ENCODE data around the gene MESD.
A peak's percentile ranks its signal among the peaks of the same experiment; 100 is the strongest.

- TF ChIP-seq EP300 (conservative IDR thresholded peaks at IDR 0.05; ENCODE audit: poor library complexity, severe bottlenecking) (peak; percentile 18), TAF1 (IDR thresholded peaks at IDR 0.05; ENCODE audit: low read depth) (no peak), EZH2 (IDR thresholded peaks at IDR 0.05; ENCODE audit: borderline replicate concordance, insufficient read depth, low read length, poor library complexity, severe bottlenecking) (no peak)
- TF ChIP-seq, protein P1, sequence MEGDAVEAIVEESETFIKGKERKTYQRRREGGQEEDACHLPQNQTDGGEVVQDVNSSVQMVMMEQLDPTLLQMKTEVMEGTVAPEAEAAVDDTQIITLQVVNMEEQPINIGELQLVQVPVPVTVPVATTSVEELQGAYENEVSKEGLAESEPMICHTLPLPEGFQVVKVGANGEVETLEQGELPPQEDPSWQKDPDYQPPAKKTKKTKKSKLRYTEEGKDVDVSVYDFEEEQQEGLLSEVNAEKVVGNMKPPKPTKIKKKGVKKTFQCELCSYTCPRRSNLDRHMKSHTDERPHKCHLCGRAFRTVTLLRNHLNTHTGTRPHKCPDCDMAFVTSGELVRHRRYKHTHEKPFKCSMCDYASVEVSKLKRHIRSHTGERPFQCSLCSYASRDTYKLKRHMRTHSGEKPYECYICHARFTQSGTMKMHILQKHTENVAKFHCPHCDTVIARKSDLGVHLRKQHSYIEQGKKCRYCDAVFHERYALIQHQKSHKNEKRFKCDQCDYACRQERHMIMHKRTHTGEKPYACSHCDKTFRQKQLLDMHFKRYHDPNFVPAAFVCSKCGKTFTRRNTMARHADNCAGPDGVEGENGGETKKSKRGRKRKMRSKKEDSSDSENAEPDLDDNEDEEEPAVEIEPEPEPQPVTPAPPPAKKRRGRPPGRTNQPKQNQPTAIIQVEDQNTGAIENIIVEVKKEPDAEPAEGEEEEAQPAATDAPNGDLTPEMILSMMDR (IDR thresholded peaks at IDR 0.05; ENCODE audit: poor library complexity, severe bottlenecking), result no peak
Observed at GRCh38 chr15:81010086-81010485, 20.5 kb upstream of the MESD start.
